Stimulated activated naive CD8-positive, alpha-beta T cell treated with anti-CD3 and anti-CD28 coated beads, Interleukin-15, amount 100 ng/mL, for 72 hours (primary cell): ENCODE measurements around the gene NDUFA8.

Experiments
- ATAC-seq: fragments of 150-1000 bp; cut with Tn5 transposase; 2 replicates; pipeline ENCODE4 v1.10.0; 2021; ENCODE audit warnings: mild to moderate bottlenecking, moderate library complexity
- DNase-seq, 2 donors: peaks; one replicate each; pipeline ENCODE4 v3.0.0; 2021 to 2022
- H3K27ac Mint-ChIP-seq, 2 donors: one replicate each; pipeline ENCODE4 v1.8.0; 2022; ENCODE audit warnings: mild to moderate bottlenecking in 2 of 2, mixed read lengths in 2 of 2, moderate library complexity in 2 of 2
- H3K27me3 Mint-ChIP-seq: one replicate; pipeline ENCODE4 v1.8.0; 2022; ENCODE audit warnings: mixed read lengths
- H3K4me1 Mint-ChIP-seq: one replicate; pipeline ENCODE4 v1.8.0; 2022; ENCODE audit warnings: mild to moderate bottlenecking, mixed read lengths
- H3K4me3 Mint-ChIP-seq, 2 donors: one replicate each; pipeline ENCODE4 v1.8.0; 2022; ENCODE audit warnings: mild to moderate bottlenecking in 2 of 2, mixed read lengths in 2 of 2, moderate library complexity in 1 of 2
- H3K9me3 Mint-ChIP-seq, 2 donors: one replicate each; pipeline ENCODE4 v1.8.0; 2022; ENCODE audit warnings: mixed read lengths in 2 of 2

NDUFA8 gene

GRCh38 chr9:122133263-122133983 is 26.2 kb downstream of the NDUFA8 start:
- H3K4me3 Mint-ChIP-seq: no peak overlapping the region
- H3K4me1 Mint-ChIP-seq: no peaks in the 10 kb centered on the region
- peaks cover 18% of the 10 kb centered on the region for H3K27me3 Mint-ChIP-seq
- no peak overlapping the region for H3K27ac Mint-ChIP-seq
- no peak for DNase-seq
- H3K9me3 Mint-ChIP-seq: no peaks in the 10 kb centered on the region
- ATAC-seq: no peak

GRCh38 chr9:122132539-122132938 is 27.0 kb downstream of the NDUFA8 start:
- DNase-seq (no peak), ATAC-seq (no peak)
- Mint-ChIP-seq H3K27me3 (peaks cover 24% of the 10 kb centered on the region), H3K27ac (no peak overlapping the region), H3K4me3 (no peak overlapping the region), H3K4me1 (peaks cover 3% of the 10 kb centered on the region), H3K9me3 (no peaks in the 10 kb centered on the region)

GRCh38 chr9:122131401-122132001 is 28.1 kb downstream of the NDUFA8 start:
- peaks cover 10% of the 10 kb centered on the region for H3K4me1 Mint-ChIP-seq
- H3K27me3 Mint-ChIP-seq: peaks cover 34% of the 10 kb centered on the region
- no peak overlapping the region for H3K4me3 Mint-ChIP-seq
- no peak for DNase-seq
- peak overlapping the region in 1 of 2 donors; percentile 14 for H3K27ac Mint-ChIP-seq
- ATAC-seq: no peak
- no peaks in the 10 kb centered on the region for H3K9me3 Mint-ChIP-seq

- no peak overlapping the region for H3K4me3 Mint-ChIP-seq
- H3K4me1 Mint-ChIP-seq: peaks cover 17% of the 10 kb centered on the region
- no peak for ATAC-seq
- peaks cover 41% of the 10 kb centered on the region for H3K27me3 Mint-ChIP-seq
- H3K27ac Mint-ChIP-seq: no peak overlapping the region
- H3K9me3 Mint-ChIP-seq: no peaks in the 10 kb centered on the region
- DNase-seq: no peak
Measured at GRCh38 chr9:122130837-122131236, 28.7 kb downstream of the NDUFA8 start.

- H3K9me3 Mint-ChIP-seq: no peaks in the 10 kb centered on the region
Measured at GRCh38 chr9:122129969-122130368, 29.6 kb downstream of the NDUFA8 start.

GRCh38 chr9:122128969-122129343 is 30.6 kb downstream of the NDUFA8 start:
- H3K27ac Mint-ChIP-seq: no peak overlapping the region
- DNase-seq (no peak), ATAC-seq (no peak)
- no peaks in the 10 kb centered on the region for H3K9me3 Mint-ChIP-seq
- H3K27me3 Mint-ChIP-seq: peaks cover 60% of the 10 kb centered on the region
- no peak overlapping the region for H3K4me3 Mint-ChIP-seq
- H3K4me1 Mint-ChIP-seq: peaks cover 28% of the 10 kb centered on the region

More at GRCh38 chr9:122129969-122130368, 29.6 kb downstream of the NDUFA8 start:
- no peak for ATAC-seq
- no peak for DNase-seq
- Mint-ChIP-seq H3K4me1 (peaks cover 26% of the 10 kb centered on the region), H3K27ac (no peak overlapping the region), H3K27me3 (peaks cover 50% of the 10 kb centered on the region), H3K4me3 (no peak overlapping the region)

- no peak for DNase-seq
- peaks cover 63% of the 10 kb centered on the region for H3K27me3 Mint-ChIP-seq
- ATAC-seq: peak; percentile 15
- H3K4me3 Mint-ChIP-seq: no peak overlapping the region
- no peak overlapping the region for H3K27ac Mint-ChIP-seq
- no peaks in the 10 kb centered on the region for H3K9me3 Mint-ChIP-seq
- H3K4me1 Mint-ChIP-seq: peaks cover 28% of the 10 kb centered on the region
Measured at GRCh38 chr9:122128007-122128968, 31.3 kb downstream of the NDUFA8 start.

GRCh38 chr9:122127396-122127798 is 32.2 kb downstream of the NDUFA8 start:
- H3K4me1 Mint-ChIP-seq: peaks cover 36% of the 10 kb centered on the region
- H3K9me3 Mint-ChIP-seq: no peaks in the 10 kb centered on the region
- peak overlapping the region in 1 of 2 donors; percentile 24 for H3K4me3 Mint-ChIP-seq
- no peak for DNase-seq
- ATAC-seq: peak; percentile 8
- no peak overlapping the region for H3K27ac Mint-ChIP-seq
- H3K27me3 Mint-ChIP-seq: peaks cover 63% of the 10 kb centered on the region

- peak; percentile 21 for ATAC-seq
Measured at GRCh38 chr9:122126331-122127261, 33.0 kb downstream of the NDUFA8 start.

GRCh38 chr9:122125509-122126330 is 33.9 kb downstream of the NDUFA8 start:
- Mint-ChIP-seq H3K27me3 (peaks cover 49% of the 10 kb centered on the region), H3K4me1 (peaks cover 36% of the 10 kb centered on the region), H3K27ac (peak overlapping the region in 1 of 2 donors; percentile 56), H3K4me3 (peak overlapping the region in 1 of 2 donors; percentile 63), H3K9me3 (no peaks in the 10 kb centered on the region)
- no peak for DNase-seq
- peak; percentile 12 for ATAC-seq

More at GRCh38 chr9:122126331-122127261, 33.0 kb downstream of the NDUFA8 start:
- no peak for DNase-seq
- Mint-ChIP-seq H3K27me3 (peaks cover 57% of the 10 kb centered on the region), H3K27ac (peak overlapping the region in 1 of 2 donors; percentile 52), H3K4me1 (peaks cover 36% of the 10 kb centered on the region), H3K9me3 (no peaks in the 10 kb centered on the region), H3K4me3 (peak overlapping the region; percentile 63 to 64)

GRCh38 chr9:122125158-122125508 is 34.4 kb downstream of the NDUFA8 start:
- Mint-ChIP-seq H3K9me3 (no peaks in the 10 kb centered on the region), H3K4me3 (no peak overlapping the region), H3K4me1 (peaks cover 36% of the 10 kb centered on the region), H3K27me3 (peaks cover 45% of the 10 kb centered on the region), H3K27ac (no peak overlapping the region)
- DNase-seq (peak; percentile 76 to 80), ATAC-seq (peak; percentile 78)

GRCh38 chr9:122124528-122124927 is 35.1 kb downstream of the NDUFA8 start:
- no peak for ATAC-seq
- no peaks in the 10 kb centered on the region for H3K9me3 Mint-ChIP-seq
- no peak overlapping the region for H3K27ac Mint-ChIP-seq
- H3K4me1 Mint-ChIP-seq: peaks cover 36% of the 10 kb centered on the region
- no peak overlapping the region for H3K4me3 Mint-ChIP-seq
- DNase-seq: no peak
- H3K27me3 Mint-ChIP-seq: peaks cover 45% of the 10 kb centered on the region

GRCh38 chr9:122124048-122124447 is 35.5 kb downstream of the NDUFA8 start:
- no peak for ATAC-seq
- peaks cover 45% of the 10 kb centered on the region for H3K27me3 Mint-ChIP-seq

More at GRCh38 chr9:122124048-122124447, 35.5 kb downstream of the NDUFA8 start:
- Mint-ChIP-seq H3K4me3 (no peak overlapping the region), H3K4me1 (peaks cover 36% of the 10 kb centered on the region), H3K9me3 (no peaks in the 10 kb centered on the region), H3K27ac (no peak overlapping the region)
- no peak for DNase-seq
